T-helper 2 cell treated with Interferon-gamma antibody and Interleukin-4, amounts not matched to agents 5 μg/mL and 100 μg/mL, for 36 hours (primary cell): ENCODE results near the gene SEH1L.
A peak's percentile ranks its signal among the peaks of the same experiment; 100 is the strongest.

Experiments used
- DNase-seq: peaks from one replicate; pipeline ENCODE4 v3.0.0; 2021; ENCODE audit warnings: low spot score
- H3K27ac Mint-ChIP-seq: one replicate; pipeline ENCODE4 v1.8.0; 2021; ENCODE audit warnings: mild to moderate bottlenecking, mixed read lengths
- H3K27me3 Mint-ChIP-seq: one replicate; pipeline ENCODE4 v1.8.0; 2021; ENCODE audit warnings: low read depth, mixed read lengths
- H3K36me3 Mint-ChIP-seq: one replicate; pipeline ENCODE4 v1.8.0; 2021; ENCODE audit warnings: low read depth, mixed read lengths
- H3K4me1 Mint-ChIP-seq: one replicate; pipeline ENCODE4 v1.8.0; 2021; ENCODE audit warnings: low read depth, mixed read lengths
- H3K4me3 Mint-ChIP-seq: one replicate; pipeline ENCODE4 v1.8.0; 2022; ENCODE audit warnings: mild to moderate bottlenecking, moderate library complexity, mixed read lengths
- H3K9me3 Mint-ChIP-seq: one replicate; pipeline ENCODE4 v1.8.0; 2021; ENCODE audit warnings: mixed read lengths

Gene SEH1L

GRCh38 chr18:12928206-12928605 lies 19.6 kb upstream of the SEH1L start:
- no peak overlapping the region for H3K27ac Mint-ChIP-seq
- DNase-seq, result no peak
- H3K4me1 Mint-ChIP-seq, result no peaks in the 10 kb centered on the region
- H3K9me3 Mint-ChIP-seq, result no peaks in the 10 kb centered on the region
- H3K36me3 Mint-ChIP-seq, result no peaks in the 10 kb centered on the region
- H3K27me3 Mint-ChIP-seq, result peaks cover 5% of the 10 kb centered on the region
- no peak overlapping the region for H3K4me3 Mint-ChIP-seq

DNA sequence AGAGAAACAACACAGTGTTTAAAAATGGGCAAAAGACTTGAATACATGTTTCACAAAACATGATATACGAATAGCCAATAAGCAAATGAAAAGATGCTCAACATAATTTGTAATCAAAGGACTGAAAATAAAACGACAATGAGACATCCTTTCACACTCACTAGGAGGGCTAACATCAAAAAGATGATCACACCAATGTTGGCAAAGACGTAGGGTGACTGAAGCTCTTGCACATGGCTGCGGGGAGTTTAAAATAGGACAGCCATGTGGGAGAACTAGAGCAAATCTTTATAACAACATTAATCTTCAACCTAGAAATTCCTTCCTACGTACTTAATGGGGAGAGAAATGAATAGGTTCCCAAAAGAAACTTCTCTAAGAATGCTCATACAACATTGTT lies 19.2 kb upstream of the SEH1L start:
- Mint-ChIP-seq H3K4me3 (no peak overlapping the region), H3K27ac (no peak overlapping the region), H3K27me3 (peaks cover 5% of the 10 kb centered on the region), H3K36me3 (no peaks in the 10 kb centered on the region), H3K4me1 (no peaks in the 10 kb centered on the region), H3K9me3 (no peaks in the 10 kb centered on the region)
- no peak for DNase-seq

GRCh38 chr18:12929477-12930083 lies 18.2 kb upstream of the SEH1L start:
- no peak overlapping the region for H3K4me3 Mint-ChIP-seq
- no peak overlapping the region for H3K27ac Mint-ChIP-seq
- peaks cover 6% of the 10 kb centered on the region for H3K27me3 Mint-ChIP-seq
- no peaks in the 10 kb centered on the region for H3K36me3 Mint-ChIP-seq
- DNase-seq, result no peak
- H3K4me1 Mint-ChIP-seq, result peaks cover 1% of the 10 kb centered on the region
- H3K9me3 Mint-ChIP-seq, result no peaks in the 10 kb centered on the region

DNA sequence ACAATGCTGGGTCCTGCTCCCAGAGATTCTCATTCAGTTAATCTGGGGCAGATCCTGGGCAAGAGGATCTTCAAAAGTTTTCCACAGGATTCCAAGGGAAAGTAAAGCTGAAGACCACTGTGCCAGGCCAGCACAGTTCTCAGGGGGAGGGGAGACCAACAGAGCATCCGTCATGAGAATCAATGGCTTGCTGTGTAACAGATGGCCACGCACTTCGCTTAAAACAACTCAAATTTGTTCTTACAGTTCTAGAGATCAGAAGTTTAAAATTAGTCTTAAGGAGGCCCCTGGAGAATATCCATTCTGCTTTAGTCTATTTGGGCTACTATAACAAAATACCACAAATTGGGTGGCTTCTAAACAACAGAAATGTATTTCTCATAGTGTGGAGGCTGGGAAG lies 17.4 kb upstream of the SEH1L start:
- H3K36me3 Mint-ChIP-seq, result no peaks in the 10 kb centered on the region
- no peak for DNase-seq
- H3K9me3 Mint-ChIP-seq, result no peaks in the 10 kb centered on the region
- H3K27me3 Mint-ChIP-seq, result peaks cover 7% of the 10 kb centered on the region
- peaks cover 3% of the 10 kb centered on the region for H3K4me1 Mint-ChIP-seq
- no peak overlapping the region for H3K27ac Mint-ChIP-seq
- no peak overlapping the region for H3K4me3 Mint-ChIP-seq

DNA sequence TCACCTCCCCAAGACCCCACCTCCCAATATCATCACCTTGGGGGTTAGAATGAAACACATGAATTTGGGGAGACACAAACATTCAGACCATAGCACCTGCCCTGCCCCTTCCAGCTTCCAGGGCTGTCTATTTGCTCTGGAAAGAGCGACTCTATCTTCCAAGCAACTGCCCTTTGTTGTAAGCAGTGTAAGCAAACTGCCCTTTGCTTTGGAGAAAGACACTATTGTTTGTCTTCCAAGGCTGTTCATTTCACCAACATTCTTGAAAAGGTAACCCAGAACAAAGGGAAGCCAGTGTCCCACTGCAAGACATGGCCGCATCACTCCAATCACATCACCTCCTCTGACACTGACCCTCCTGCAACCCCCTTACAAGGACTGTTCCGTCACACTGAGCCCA lies 16.9 kb upstream of the SEH1L start:
- H3K36me3 Mint-ChIP-seq, result no peaks in the 10 kb centered on the region
- H3K27me3 Mint-ChIP-seq, result peaks cover 7% of the 10 kb centered on the region
- H3K4me1 Mint-ChIP-seq, result peaks cover 3% of the 10 kb centered on the region
- H3K9me3 Mint-ChIP-seq, result no peaks in the 10 kb centered on the region
- no peak overlapping the region for H3K27ac Mint-ChIP-seq
- H3K4me3 Mint-ChIP-seq, result no peak overlapping the region
- DNase-seq, result no peak

DNA sequence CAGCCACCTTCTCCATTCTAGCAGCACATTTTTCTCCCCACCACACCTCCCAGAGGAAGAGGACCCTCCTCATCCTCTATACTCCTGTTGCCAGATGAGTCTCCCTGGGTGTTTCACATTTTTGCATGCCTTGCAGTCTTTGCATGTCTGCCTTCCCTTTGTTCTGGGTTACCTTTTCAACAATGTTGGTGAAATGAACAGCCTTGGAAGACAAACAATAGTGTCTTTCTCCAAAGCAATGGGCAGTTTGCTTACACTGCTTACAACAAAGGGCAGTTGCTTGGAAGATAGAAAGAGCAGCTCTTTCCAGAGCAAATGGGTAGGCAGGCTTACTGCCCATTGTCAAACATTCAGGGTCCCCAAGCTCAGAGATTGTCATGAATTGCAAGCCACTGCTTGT lies 14.5 kb upstream of the SEH1L start:
- no peak for DNase-seq
- H3K4me3 Mint-ChIP-seq, result no peak overlapping the region
- peaks cover 3% of the 10 kb centered on the region for H3K4me1 Mint-ChIP-seq
- H3K36me3 Mint-ChIP-seq, result no peaks in the 10 kb centered on the region
- H3K9me3 Mint-ChIP-seq, result no peaks in the 10 kb centered on the region
- H3K27me3 Mint-ChIP-seq, result peaks cover 10% of the 10 kb centered on the region
- no peak overlapping the region for H3K27ac Mint-ChIP-seq

DNA sequence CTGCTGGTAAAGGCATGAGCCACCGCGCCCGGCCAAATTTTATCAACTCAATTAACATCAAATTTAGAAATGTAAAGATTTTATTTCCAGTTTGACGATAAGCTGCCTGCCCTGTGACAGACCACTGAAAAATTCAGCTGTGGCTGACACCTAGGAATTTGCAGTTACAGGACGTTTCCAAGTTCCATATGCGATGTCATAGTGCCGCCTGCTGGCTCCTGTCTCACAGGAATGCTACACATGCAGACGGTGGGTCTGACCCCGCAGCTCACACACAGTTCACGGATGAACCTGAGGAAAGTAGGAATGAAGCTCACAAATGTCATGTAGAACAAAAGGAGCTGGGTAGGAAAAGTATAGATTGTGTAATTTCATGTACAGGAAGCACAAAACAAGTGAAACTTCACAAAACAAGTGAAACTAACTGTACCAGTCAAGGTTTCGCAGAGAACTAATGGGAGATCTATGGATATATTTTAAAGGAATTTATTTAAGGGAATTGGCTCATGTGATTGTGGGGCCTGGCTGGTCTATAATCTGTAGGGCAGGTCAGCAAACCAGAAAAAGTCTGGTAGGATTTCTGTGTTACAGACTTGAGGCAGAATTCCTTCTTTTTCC lies 13.2 kb upstream of the SEH1L start:
- Mint-ChIP-seq H3K4me1 (peaks cover 3% of the 10 kb centered on the region), H3K9me3 (no peaks in the 10 kb centered on the region), H3K4me3 (peak overlapping the region; percentile 27), H3K27ac (no peak overlapping the region), H3K36me3 (no peaks in the 10 kb centered on the region), H3K27me3 (peaks cover 11% of the 10 kb centered on the region)
- DNase-seq, result peak; percentile 55

GRCh38 chr18:12939162-12939561 lies 8.6 kb upstream of the SEH1L start:
- Mint-ChIP-seq H3K27ac (no peak overlapping the region), H3K36me3 (no peaks in the 10 kb centered on the region), H3K4me3 (no peak overlapping the region), H3K4me1 (peaks cover 3% of the 10 kb centered on the region), H3K9me3 (no peaks in the 10 kb centered on the region), H3K27me3 (peaks cover 6% of the 10 kb centered on the region)
- no peak for DNase-seq

DNA sequence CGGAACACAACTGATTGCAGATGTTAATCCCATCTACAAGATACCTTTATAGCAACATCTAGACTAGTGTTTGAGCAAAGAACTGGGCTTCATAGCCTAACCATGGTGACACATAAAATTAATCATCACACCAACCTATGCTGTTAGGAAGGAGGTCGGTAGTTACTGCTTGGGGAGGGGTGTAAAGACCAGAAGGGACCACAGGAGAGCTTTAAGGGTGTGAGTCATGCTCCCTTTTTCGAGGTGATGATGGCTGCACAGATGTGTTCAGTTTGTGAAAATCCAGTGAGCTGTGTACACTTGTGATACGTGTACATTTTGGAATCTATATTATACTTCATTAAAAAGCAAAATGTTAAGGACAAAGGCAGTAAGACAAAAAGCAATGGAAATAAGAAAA lies 4.6 kb upstream of the SEH1L start:
- peaks cover 11% of the 10 kb centered on the region for H3K4me1 Mint-ChIP-seq

DNA sequence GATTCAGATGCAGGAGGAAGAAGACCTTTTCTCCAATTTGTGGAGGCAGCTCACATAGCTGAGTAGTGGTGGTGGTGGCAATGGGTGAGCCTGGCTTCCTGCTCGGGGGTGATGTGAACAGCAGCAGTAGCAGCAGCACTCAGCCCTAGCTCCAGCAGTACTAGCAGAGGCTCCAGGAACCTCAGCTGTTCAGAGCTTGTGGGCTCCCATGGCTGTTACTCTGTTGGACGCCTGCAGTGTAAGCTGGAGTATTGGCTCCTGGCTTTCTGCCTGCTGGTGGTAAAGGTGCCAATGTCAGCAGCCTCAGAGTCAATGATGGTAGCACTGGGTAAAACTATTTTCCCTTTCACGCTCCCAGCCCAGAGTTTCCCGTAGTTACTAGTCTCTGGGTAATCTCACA lies 3.1 kb upstream of the SEH1L start:
- no peak for DNase-seq
- H3K27ac Mint-ChIP-seq, result no peak overlapping the region
- no peaks in the 10 kb centered on the region for H3K9me3 Mint-ChIP-seq
- no peak overlapping the region for H3K4me3 Mint-ChIP-seq
- no peaks in the 10 kb centered on the region for H3K27me3 Mint-ChIP-seq
- H3K36me3 Mint-ChIP-seq, result peaks cover 15% of the 10 kb centered on the region
- peaks cover 11% of the 10 kb centered on the region for H3K4me1 Mint-ChIP-seq

More for the DNA sequence above, 4.6 kb upstream of the SEH1L start:
- H3K27ac Mint-ChIP-seq, result no peak overlapping the region
- no peak overlapping the region for H3K4me3 Mint-ChIP-seq
- DNase-seq, result no peak
- H3K9me3 Mint-ChIP-seq, result no peaks in the 10 kb centered on the region
- H3K36me3 Mint-ChIP-seq, result peaks cover 4% of the 10 kb centered on the region
- peaks cover 2% of the 10 kb centered on the region for H3K27me3 Mint-ChIP-seq

DNA sequence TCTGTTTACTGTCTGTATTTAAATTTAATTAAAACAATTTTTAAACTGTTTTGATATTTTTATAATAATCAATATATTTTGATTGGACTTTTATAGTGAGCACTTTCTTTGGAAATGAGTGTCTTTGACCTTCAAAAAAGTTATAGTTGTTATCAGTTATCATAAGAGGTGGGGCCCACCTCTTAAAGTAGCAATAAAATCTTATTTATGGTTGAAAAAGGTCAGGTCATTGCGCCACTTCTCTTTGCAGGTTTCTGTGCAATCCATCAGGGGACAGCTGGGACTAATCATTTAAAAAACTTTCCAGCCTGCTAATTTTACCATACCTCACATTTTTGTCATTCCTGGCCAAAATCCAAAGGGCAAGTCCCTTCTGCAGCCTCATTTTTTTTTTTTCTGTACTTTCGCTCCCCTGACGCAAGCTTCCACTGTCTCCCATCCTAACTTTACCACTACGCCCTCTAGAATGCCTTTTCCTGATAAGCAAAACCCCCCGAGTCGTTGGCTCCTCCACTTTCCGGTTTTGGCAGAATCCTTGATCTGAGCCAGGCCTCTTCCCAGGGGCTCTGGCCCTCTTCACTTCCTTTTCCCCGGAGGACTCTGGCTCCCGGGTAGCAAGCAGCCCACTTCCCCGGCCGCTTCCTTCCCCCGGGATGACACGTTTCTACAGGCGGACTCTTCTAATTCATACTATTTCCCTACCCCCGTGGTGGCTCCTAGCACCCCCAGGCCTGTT lies 1.1 kb upstream of the SEH1L start:
- Mint-ChIP-seq H3K27ac (peak overlapping the region; percentile 98), H3K4me1 (peaks cover 15% of the 10 kb centered on the region), H3K27me3 (no peaks in the 10 kb centered on the region), H3K36me3 (peaks cover 31% of the 10 kb centered on the region), H3K4me3 (peak overlapping the region; percentile 93), H3K9me3 (no peaks in the 10 kb centered on the region)
- DNase-seq, result no peak

- Mint-ChIP-seq H3K4me3 (peak overlapping the region; percentile 93), H3K4me1 (peaks cover 18% of the 10 kb centered on the region), H3K27ac (peak overlapping the region; percentile 98)
Measured at GRCh38 chr18:12948050-12948804, 416 bp downstream of the SEH1L start.

GRCh38 chr18:12958478-12958877 lies 10.7 kb downstream of the SEH1L start:
- Mint-ChIP-seq H3K27me3 (no peaks in the 10 kb centered on the region), H3K36me3 (peaks cover 38% of the 10 kb centered on the region), H3K4me3 (no peak overlapping the region), H3K4me1 (peaks cover 10% of the 10 kb centered on the region), H3K9me3 (peaks cover 9% of the 10 kb centered on the region), H3K27ac (no peak overlapping the region)
- DNase-seq, result no peak

More at GRCh38 chr18:12948050-12948804, 416 bp downstream of the SEH1L start:
- Mint-ChIP-seq H3K36me3 (peaks cover 37% of the 10 kb centered on the region), H3K9me3 (no peaks in the 10 kb centered on the region), H3K27me3 (no peaks in the 10 kb centered on the region)
- peak; percentile 97 for DNase-seq

DNA sequence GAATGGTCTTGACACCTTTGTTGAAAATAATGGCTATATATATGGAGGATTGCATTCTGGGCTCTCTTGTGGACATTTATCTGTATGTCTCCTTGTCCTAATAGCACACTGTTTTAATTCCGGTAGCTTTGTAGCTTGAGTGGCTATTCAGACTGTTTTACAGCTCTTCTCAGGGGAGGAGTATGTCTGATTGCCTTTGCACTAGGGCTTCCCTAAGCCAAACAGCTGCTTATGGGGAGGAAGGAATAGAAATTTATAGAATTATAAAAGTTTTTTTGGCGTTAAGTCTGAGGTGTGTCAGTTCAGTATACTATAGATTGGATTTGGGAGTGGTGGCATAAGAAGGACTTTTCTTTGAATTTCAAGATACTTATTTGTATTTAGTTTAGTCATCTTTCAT lies 12.6 kb downstream of the SEH1L start:
- Mint-ChIP-seq H3K4me3 (no peak overlapping the region), H3K36me3 (peaks cover 42% of the 10 kb centered on the region), H3K27ac (no peak overlapping the region), H3K9me3 (peaks cover 9% of the 10 kb centered on the region), H3K27me3 (no peaks in the 10 kb centered on the region), H3K4me1 (peaks cover 9% of the 10 kb centered on the region)
- DNase-seq, result no peak
